Heart left ventricle (tissue), 16 donors: ENCODE measurements around the gene TMEM38A. TPM values are rescaled to one million over a fixed set of nuclear protein-coding genes. Genes with fewer than 3 reads are reported as not detected.
"Not testable (repeated sequence)": the region's sequence is repeated elsewhere in the genome, so short reads cannot be mapped to it uniquely, and the experiment has no call there.

Experiments
- ATAC-seq, 4 donors: fragments of 200-7000 bp; cut with Tn5 transposase; one replicate each; pipeline ENCODE4 v1.9.1; 2020 to 2022; ENCODE audit warnings: moderate library complexity in 4 of 4, mild to moderate bottlenecking in 3 of 4, moderate number of reproducible peaks in 1 of 4
- DNase-seq, 5 donors: peaks; one replicate each; pipeline ENCODE4 v3.0.0-alpha.2; 2020
- H3K27ac ChIP-seq, 12 donors: fragments of 200-600 bp; sonication (generic) in 4 of 12; one replicate each; pipeline versions ENCODE4 v1.5.0 to v1.8.0; 2016 to 2022; ENCODE audit warnings: mild to moderate bottlenecking in 2 of 12
- H3K27me3 ChIP-seq, 9 donors: fragments of 200-600 bp; sonication (generic) in 2 of 9; one replicate each; pipeline versions ENCODE4 v1.5.1 to v1.8.0; 2016 to 2022; ENCODE audit warnings: mild to moderate bottlenecking in 3 of 9
- H3K36me3 ChIP-seq, 9 donors: fragments of 200-600 bp; sonication (generic) in 2 of 9; one replicate each; pipeline versions ENCODE4 v1.5.0 to v1.8.0; 2018 to 2022; ENCODE audit warnings: mild to moderate bottlenecking in 2 of 9
- H3K4me1 ChIP-seq, 12 donors: fragments of 200-600 bp; sonication (generic) in 4 of 12; one replicate each; pipeline versions ENCODE4 v1.5.0 to v1.8.0; 2016 to 2022; ENCODE audit warnings: mild to moderate bottlenecking in 3 of 12
- H3K4me3 ChIP-seq, 12 donors: fragments of 200-600 bp; sonication (generic) in 4 of 12; one replicate each; pipeline versions ENCODE4 v1.5.0 to v1.8.0; 2017 to 2022; ENCODE audit warnings: mild to moderate bottlenecking in 9 of 12, moderate library complexity in 4 of 12
- H3K9me3 ChIP-seq, 12 donors: fragments of 200-600 bp; sonication (generic) in 4 of 12; one replicate each; pipeline versions ENCODE4 v1.5.0 to v1.8.0; 2016 to 2022; ENCODE audit warnings: mild to moderate bottlenecking in 1 of 12
- POLR2A ChIP-seq, 2 donors: fragments of 450-650 bp; IDR thresholded peaks; one replicate each; pipeline ENCODE4 v1.6.1; 2017; ENCODE audit warnings: antibody characterized with exemption in 2 of 2, mild to moderate bottlenecking in 2 of 2, moderate library complexity in 2 of 2
- WGBS, 4 donors: extraction: QIAGEN DNeasy Blood & Tissue Kit in 2 of 4; methylation state at CpG; one replicate each; pipeline versions ENCODE4 v1.1.5 to v1.1.7; 2013 to 2018; 5-methylcytosine and 5-hydroxymethylcytosine counted together
- intact Hi-C, 10 donors: fragments of 100-400 bp; cut with DNase I; formaldehyde crosslinking; loops; one replicate each; pipeline versions ENCODE4 v1.11.1 to v1.14.2; 2022
- polyA plus RNA-seq, 2 donors: library from polyadenylated mRNA; stranded (reverse); fragments of 200-250 nt; gene quantifications; one replicate each; pipeline ENCODE4 v1.2.3, GENCODE V29; 2013
- total RNA-seq, 9 donors: library from RNA; depleted of rRNA in 2 of 9; stranded (reverse); fragments of >200 nt in 2 of 9; fragmentation: NEBNext Ultra II Directional in 3 of 9; extraction: Animal tissue kit (Norgen Biotek cat#: 25700) in 3 of 9; gene quantifications; one replicate each; pipeline versions ENCODE4 v1.1.0 to v1.2.4, GENCODE V29; 2016 to 2023
- TF ChIP-seq, protein P1 (sequence below), 12 donors: fragments of 200-600 bp; sonication (generic) in 4 of 12; IDR thresholded peaks; one replicate each; pipeline versions ENCODE4 v1.5.0 to v1.8.0; 2018 to 2022; ENCODE audit warnings: antibody characterized with exemption in 12 of 12, mild to moderate bottlenecking in 5 of 12
- donor health status: ischemic (EF 13 %, LVEDD 7.1; RV severe dilation, severe dysfunction).
- donor health status: healthy with polysubstance abuse.
- donor health status: DM: no; HTN: yes; CAD: no.
- donor health status: DM: no; HTN: no; CAD: no.
- donor health status: ischemic (EF 25% LVEDD 6.9; RV normal size, moderate dysfunction).
- donor health status: ischemic (EF 25% LVEDD 5.7; RV mildly dilated, moderate dysfunction).
- donor health status: healthy.
- donor health status: DM: yes; HTN: yes; CAD: no.
- donor health status: ischemic (EF 35%, LVEDD 5.7; RV mildly dilated, moderate dysfunction).
- donor health status: nonischemic (EF 11% LVEDD 7.7; RV severe dilation, severe dysfunction).
- donor health status: DM: yes; HTN: yes; CAD: no.
- donor health status: PGD.
- donor health status: ischemic (EF 29% LVEDD 5.4; RV normal size, mild dysfunction).
- donor health status: nonischemic (EF 23%, LVEDD 6.1; RV moderate dilation, normal function).

Gene TMEM38A
- total and polyA plus RNA-seq, 11 donors: 13.7 to 47.4 (median 27.2) TPM

DNA sequence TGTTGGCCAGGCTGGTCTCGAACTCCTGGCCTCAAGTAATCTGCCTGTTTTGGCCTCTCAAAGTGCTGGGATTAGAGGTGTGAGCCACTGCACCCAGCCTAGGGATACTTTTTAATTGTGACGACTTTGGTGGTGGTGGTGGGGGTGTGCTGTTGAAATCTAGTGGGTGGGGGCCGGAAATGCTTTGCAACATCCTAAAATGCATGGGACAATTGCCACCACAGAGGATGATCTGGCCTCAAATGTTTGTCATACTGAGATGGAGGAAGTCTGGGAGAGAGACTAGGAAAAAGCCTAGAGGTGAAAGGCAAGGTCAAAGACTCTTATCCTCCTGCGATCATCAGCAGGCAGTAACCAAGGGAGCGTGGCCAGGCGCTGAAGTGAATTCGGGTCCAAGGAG is 60.1 kb downstream of the TMEM38A start:
- no peaks in the 10 kb centered on the region for H3K4me1 ChIP-seq
- no peak for DNase-seq
- H3K4me3 ChIP-seq: no peak overlapping the region
- no peaks in the 10 kb centered on the region for H3K9me3 ChIP-seq
- no peak overlapping the region for H3K27ac ChIP-seq
- 66 to 72% (median 71%) methylated on average over 7 of the region's 7 CpGs for WGBS, 4 donors
- intact Hi-C loops: no loop called here
- no peak for ATAC-seq
- no peaks in the 10 kb centered on the region for H3K27me3 ChIP-seq
- H3K36me3 ChIP-seq: no peaks in the 10 kb centered on the region
- no peak for TF ChIP-seq POLR2A (IDR thresholded peaks at IDR 0.05)
- TF ChIP-seq, protein P1, sequence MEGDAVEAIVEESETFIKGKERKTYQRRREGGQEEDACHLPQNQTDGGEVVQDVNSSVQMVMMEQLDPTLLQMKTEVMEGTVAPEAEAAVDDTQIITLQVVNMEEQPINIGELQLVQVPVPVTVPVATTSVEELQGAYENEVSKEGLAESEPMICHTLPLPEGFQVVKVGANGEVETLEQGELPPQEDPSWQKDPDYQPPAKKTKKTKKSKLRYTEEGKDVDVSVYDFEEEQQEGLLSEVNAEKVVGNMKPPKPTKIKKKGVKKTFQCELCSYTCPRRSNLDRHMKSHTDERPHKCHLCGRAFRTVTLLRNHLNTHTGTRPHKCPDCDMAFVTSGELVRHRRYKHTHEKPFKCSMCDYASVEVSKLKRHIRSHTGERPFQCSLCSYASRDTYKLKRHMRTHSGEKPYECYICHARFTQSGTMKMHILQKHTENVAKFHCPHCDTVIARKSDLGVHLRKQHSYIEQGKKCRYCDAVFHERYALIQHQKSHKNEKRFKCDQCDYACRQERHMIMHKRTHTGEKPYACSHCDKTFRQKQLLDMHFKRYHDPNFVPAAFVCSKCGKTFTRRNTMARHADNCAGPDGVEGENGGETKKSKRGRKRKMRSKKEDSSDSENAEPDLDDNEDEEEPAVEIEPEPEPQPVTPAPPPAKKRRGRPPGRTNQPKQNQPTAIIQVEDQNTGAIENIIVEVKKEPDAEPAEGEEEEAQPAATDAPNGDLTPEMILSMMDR (IDR thresholded peaks at IDR 0.05): no peak

DNA sequence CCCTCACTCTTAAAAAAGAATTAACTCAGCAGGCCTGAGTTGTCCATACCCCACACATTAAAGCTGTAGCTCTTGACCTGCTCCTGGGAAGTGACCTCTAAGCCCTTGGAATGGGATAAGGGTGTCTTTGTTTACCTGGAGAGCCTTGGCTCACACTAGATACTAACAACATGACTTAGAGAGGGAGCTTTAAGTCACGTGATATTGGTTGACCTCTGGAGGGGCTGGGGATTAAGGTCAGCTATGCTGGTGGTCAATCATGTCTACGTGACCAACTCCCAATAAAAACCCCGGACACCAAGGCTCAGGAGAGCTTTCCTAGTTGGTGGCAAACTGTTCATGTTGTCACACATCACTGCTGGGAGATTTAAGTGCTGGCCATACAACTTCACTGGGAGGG is 61.7 kb downstream of the TMEM38A start:
- no peak for DNase-seq
- H3K27ac ChIP-seq: no peak overlapping the region
- intact Hi-C loops: no loop called here
- H3K4me3 ChIP-seq: no peak overlapping the region
- H3K27me3 ChIP-seq: no peaks in the 10 kb centered on the region
- H3K36me3 ChIP-seq: no peaks in the 10 kb centered on the region
- 54 to 82% (median 77%) methylated on average over 3 of the region's 3 CpGs for WGBS, 4 donors
- no peak for TF ChIP-seq POLR2A (IDR thresholded peaks at IDR 0.05)
- TF ChIP-seq, protein P1 (IDR thresholded peaks at IDR 0.05): no peak
- no peaks in the 10 kb centered on the region for H3K4me1 ChIP-seq
- ATAC-seq: no peak
- H3K9me3 ChIP-seq: no peaks in the 10 kb centered on the region

DNA sequence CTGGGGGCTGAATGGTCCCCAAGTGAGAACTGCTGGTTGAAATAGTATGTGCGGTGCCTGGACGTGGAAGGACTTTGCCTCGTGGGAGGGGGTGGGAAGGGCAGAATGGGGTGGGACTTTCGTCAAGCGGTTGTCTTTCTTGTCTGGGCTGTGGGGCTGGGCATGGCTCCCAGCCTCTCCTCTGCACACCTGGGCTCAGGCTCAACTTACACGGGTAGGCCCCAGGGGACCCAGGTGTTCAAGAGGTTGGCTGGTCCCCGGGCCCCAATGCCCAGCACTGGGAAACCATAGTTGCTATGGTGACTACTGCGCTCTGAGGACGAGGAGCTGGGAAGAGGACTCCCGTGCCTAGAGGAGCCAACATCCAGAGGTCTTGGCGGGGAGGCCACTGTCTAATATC is 66.0 kb downstream of the TMEM38A start:
- Histone ChIP-seq H3K9me3 (no peaks in the 10 kb centered on the region), H3K4me1 (no peaks in the 10 kb centered on the region), H3K27me3 (no peaks in the 10 kb centered on the region), H3K27ac (no peak overlapping the region), H3K36me3 (no peaks in the 10 kb centered on the region), H3K4me3 (no peak overlapping the region)
- TF ChIP-seq, protein P1 (IDR thresholded peaks at IDR 0.05): no peak
- no peak for TF ChIP-seq POLR2A (IDR thresholded peaks at IDR 0.05)
- WGBS, 4 donors: 80 to 91% (median 85%) methylated on average over 6 to 11 of the region's 11 CpGs
- DNase-seq (no peak), ATAC-seq (no peak)
- intact Hi-C loops: no loop called here

DNA sequence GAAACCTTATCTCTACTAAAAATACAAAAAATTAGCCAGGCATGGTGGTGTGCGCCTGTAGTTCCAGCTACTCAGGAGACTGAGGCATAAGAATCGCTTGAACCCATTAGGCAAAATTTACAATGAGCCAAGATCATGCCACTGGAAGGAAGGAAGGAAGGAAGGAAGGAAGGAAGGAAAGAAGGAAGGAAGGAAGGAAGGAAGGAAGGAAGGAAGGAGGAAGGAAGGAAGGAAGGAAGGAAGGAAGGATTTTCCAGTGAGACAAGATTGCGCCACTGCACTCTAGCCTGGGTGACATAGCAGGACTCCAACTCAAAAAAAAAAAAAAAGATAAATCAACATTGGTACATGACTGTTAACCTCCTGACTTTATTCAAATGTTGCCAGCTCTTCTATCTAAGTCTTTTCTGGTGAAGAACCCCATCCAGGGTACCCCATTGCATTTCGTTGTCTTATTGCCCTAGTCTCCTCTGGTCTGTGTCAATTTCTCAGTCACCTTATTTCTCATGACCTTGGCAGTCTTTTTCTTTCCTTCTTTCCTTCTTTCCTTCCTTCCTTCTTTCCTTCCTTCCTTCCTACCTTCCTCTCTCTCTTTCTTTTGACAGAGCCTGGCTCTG is 74.8 kb downstream of the TMEM38A start:
- DNase-seq, H3K4me3 ChIP-seq, H3K27me3 ChIP-seq, H3K4me1 ChIP-seq, intact Hi-C loops, H3K9me3 ChIP-seq, ATAC-seq, H3K27ac ChIP-seq, H3K36me3 ChIP-seq: not testable (repeated sequence)
- 83 to 88% (median 84%) methylated on average over 4 of the region's 4 CpGs for WGBS, 4 donors

DNA sequence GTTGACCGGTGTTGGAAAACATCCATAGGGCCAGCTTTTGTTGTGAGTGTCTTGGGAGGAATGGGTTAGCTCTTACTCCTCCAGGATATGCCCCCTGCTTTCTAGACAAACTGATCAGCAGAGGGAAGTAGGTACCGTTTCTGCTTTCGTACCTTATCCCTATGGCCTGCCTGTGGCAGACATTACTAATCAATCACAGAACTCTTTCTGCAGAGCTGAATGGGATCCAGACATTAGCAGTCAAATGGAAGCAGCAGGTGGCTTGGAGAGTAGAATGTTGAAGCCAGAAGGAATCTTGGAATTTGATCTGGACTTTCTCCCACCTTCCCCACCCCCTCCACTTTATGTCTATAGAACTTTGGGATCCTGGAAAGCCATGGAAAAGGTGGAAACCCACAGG is 75.8 kb downstream of the TMEM38A start:
- Histone ChIP-seq H3K36me3 (no peaks in the 10 kb centered on the region), H3K27ac (no peak overlapping the region), H3K4me1 (no peaks in the 10 kb centered on the region), H3K4me3 (no peak overlapping the region), H3K27me3 (peaks cover 0 to 3% (median 0%) of the 10 kb centered on the region in 9 donors), H3K9me3 (peaks cover 0 to 2% (median 0%) of the 10 kb centered on the region in 12 donors)
- 62 to 75% (median 69%) methylated on average over 3 of the region's 3 CpGs for WGBS, 4 donors
- intact Hi-C loops: no loop called here
- DNase-seq (no peak), ATAC-seq (no peak)
- no peak for TF ChIP-seq POLR2A (IDR thresholded peaks at IDR 0.05)
- TF ChIP-seq, protein P1 (IDR thresholded peaks at IDR 0.05): no peak
